ENCODE measurements around the gene DLK2.

DNA sequence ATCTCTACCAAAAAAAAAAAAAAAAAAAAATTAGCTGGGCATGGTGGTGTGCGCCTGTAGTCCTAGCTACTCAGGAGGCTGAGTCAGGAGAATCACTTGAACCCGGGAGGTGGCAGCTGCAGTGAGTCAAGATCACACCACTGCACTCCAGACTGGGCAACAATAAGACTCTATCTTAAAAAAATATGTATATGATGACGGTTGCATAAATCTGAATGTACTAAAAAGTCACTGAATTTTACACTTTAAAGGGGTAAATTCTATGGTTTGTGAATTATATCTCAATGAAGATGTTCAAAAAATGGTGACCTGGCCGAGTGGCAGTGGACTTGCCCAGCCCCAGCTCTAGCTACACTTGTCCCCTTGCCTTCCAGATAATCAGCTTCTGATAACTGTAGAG is 38.4 kb downstream of the DLK2 start:
- TF ChIP-seq, protein P1, sequence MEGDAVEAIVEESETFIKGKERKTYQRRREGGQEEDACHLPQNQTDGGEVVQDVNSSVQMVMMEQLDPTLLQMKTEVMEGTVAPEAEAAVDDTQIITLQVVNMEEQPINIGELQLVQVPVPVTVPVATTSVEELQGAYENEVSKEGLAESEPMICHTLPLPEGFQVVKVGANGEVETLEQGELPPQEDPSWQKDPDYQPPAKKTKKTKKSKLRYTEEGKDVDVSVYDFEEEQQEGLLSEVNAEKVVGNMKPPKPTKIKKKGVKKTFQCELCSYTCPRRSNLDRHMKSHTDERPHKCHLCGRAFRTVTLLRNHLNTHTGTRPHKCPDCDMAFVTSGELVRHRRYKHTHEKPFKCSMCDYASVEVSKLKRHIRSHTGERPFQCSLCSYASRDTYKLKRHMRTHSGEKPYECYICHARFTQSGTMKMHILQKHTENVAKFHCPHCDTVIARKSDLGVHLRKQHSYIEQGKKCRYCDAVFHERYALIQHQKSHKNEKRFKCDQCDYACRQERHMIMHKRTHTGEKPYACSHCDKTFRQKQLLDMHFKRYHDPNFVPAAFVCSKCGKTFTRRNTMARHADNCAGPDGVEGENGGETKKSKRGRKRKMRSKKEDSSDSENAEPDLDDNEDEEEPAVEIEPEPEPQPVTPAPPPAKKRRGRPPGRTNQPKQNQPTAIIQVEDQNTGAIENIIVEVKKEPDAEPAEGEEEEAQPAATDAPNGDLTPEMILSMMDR (IDR thresholded peaks at IDR 0.05), result no peak
- no peak for TF ChIP-seq POLR2A (IDR thresholded peaks at IDR 0.05)
